ENCODE results near the gene MOB3B.

Gene MOB3B

GRCh38 chr9:27362447-27363210 is 167.0 kb downstream of the MOB3B start:
- no peak for DNase-seq
- Histone ChIP-seq H3K9me3 (ENCODE audit: control insufficient read depth, low read length) (no peaks in the 10 kb centered on the region), H3K4me3 (ENCODE audit: insufficient read depth, low read depth, low read length, poor library complexity, severe bottlenecking) (no peak overlapping the region), H3K36me3 (ENCODE audit: control insufficient read depth, insufficient read depth, low read length) (no peaks in the 10 kb centered on the region), H3K27me3 (replicated peaks; ENCODE audit: control insufficient read depth, insufficient read depth, low read length, poor library complexity, severe bottlenecking) (no peaks in the 10 kb centered on the region), H3K27ac (ENCODE audit: insufficient read depth, low read length, poor library complexity, severe bottlenecking) (no peak overlapping the region), H3K4me1 (ENCODE audit: control insufficient read depth, insufficient read depth, low read length, poor library complexity, severe bottlenecking) (no peaks in the 10 kb centered on the region)

- H3K9me3 ChIP-seq (ENCODE audit: control insufficient read depth, low read length) = no peaks in the 10 kb centered on the region
- H3K27me3 ChIP-seq (replicated peaks; ENCODE audit: control insufficient read depth, insufficient read depth, low read length, poor library complexity, severe bottlenecking) = no peaks in the 10 kb centered on the region
- H3K4me1 ChIP-seq (ENCODE audit: control insufficient read depth, insufficient read depth, low read length, poor library complexity, severe bottlenecking) = no peaks in the 10 kb centered on the region
- H3K4me3 ChIP-seq (ENCODE audit: insufficient read depth, low read depth, low read length, poor library complexity, severe bottlenecking) = no peak overlapping the region
- no peak overlapping the region for H3K27ac ChIP-seq (ENCODE audit: insufficient read depth, low read length, poor library complexity, severe bottlenecking)
- H3K36me3 ChIP-seq (ENCODE audit: control insufficient read depth, insufficient read depth, low read length) = no peaks in the 10 kb centered on the region
- no peak for DNase-seq
These were observed 168.1 kb downstream of the MOB3B start for GRCh38 chr9:27361492-27361891.

- DNase-seq = no peak
- H3K4me3 ChIP-seq (ENCODE audit: insufficient read depth, low read depth, low read length, poor library complexity, severe bottlenecking) = no peak overlapping the region
- H3K36me3 ChIP-seq (ENCODE audit: control insufficient read depth, insufficient read depth, low read length) = no peaks in the 10 kb centered on the region
- no peak overlapping the region for H3K27ac ChIP-seq (ENCODE audit: insufficient read depth, low read length, poor library complexity, severe bottlenecking)
- no peaks in the 10 kb centered on the region for H3K9me3 ChIP-seq (ENCODE audit: control insufficient read depth, low read length)
- no peaks in the 10 kb centered on the region for H3K27me3 ChIP-seq (replicated peaks; ENCODE audit: control insufficient read depth, insufficient read depth, low read length, poor library complexity, severe bottlenecking)
- no peaks in the 10 kb centered on the region for H3K4me1 ChIP-seq (ENCODE audit: control insufficient read depth, insufficient read depth, low read length, poor library complexity, severe bottlenecking)
These were observed 169.9 kb downstream of the MOB3B start for GRCh38 chr9:27359763-27360162.

- H3K27me3 ChIP-seq (replicated peaks; ENCODE audit: control insufficient read depth, insufficient read depth, low read length, poor library complexity, severe bottlenecking) = no peaks in the 10 kb centered on the region
- H3K4me1 ChIP-seq (ENCODE audit: control insufficient read depth, insufficient read depth, low read length, poor library complexity, severe bottlenecking) = no peaks in the 10 kb centered on the region
- H3K36me3 ChIP-seq (ENCODE audit: control insufficient read depth, insufficient read depth, low read length) = no peaks in the 10 kb centered on the region
- no peak overlapping the region for H3K27ac ChIP-seq (ENCODE audit: insufficient read depth, low read length, poor library complexity, severe bottlenecking)
- H3K9me3 ChIP-seq (ENCODE audit: control insufficient read depth, low read length) = no peaks in the 10 kb centered on the region
- no peak for DNase-seq
- no peak overlapping the region for H3K4me3 ChIP-seq (ENCODE audit: insufficient read depth, low read depth, low read length, poor library complexity, severe bottlenecking)
These were observed 171.6 kb downstream of the MOB3B start for GRCh38 chr9:27358007-27358406.

GRCh38 chr9:27356446-27356845 is 173.2 kb downstream of the MOB3B start:
- Histone ChIP-seq H3K27me3 (replicated peaks; ENCODE audit: control insufficient read depth, insufficient read depth, low read length, poor library complexity, severe bottlenecking) (no peaks in the 10 kb centered on the region), H3K9me3 (ENCODE audit: control insufficient read depth, low read length) (no peaks in the 10 kb centered on the region), H3K27ac (ENCODE audit: insufficient read depth, low read length, poor library complexity, severe bottlenecking) (no peak overlapping the region), H3K4me3 (ENCODE audit: insufficient read depth, low read depth, low read length, poor library complexity, severe bottlenecking) (no peak overlapping the region), H3K4me1 (ENCODE audit: control insufficient read depth, insufficient read depth, low read length, poor library complexity, severe bottlenecking) (no peaks in the 10 kb centered on the region), H3K36me3 (ENCODE audit: control insufficient read depth, insufficient read depth, low read length) (no peaks in the 10 kb centered on the region)
- DNase-seq = no peak

GRCh38 chr9:27355166-27355565 is 174.4 kb downstream of the MOB3B start:
- Histone ChIP-seq H3K36me3 (ENCODE audit: control insufficient read depth, insufficient read depth, low read length) (no peaks in the 10 kb centered on the region), H3K27me3 (replicated peaks; ENCODE audit: control insufficient read depth, insufficient read depth, low read length, poor library complexity, severe bottlenecking) (no peaks in the 10 kb centered on the region), H3K4me1 (ENCODE audit: control insufficient read depth, insufficient read depth, low read length, poor library complexity, severe bottlenecking) (no peaks in the 10 kb centered on the region), H3K9me3 (ENCODE audit: control insufficient read depth, low read length) (no peaks in the 10 kb centered on the region), H3K4me3 (ENCODE audit: insufficient read depth, low read depth, low read length, poor library complexity, severe bottlenecking) (no peak overlapping the region), H3K27ac (ENCODE audit: insufficient read depth, low read length, poor library complexity, severe bottlenecking) (no peak overlapping the region)
- no peak for DNase-seq

- no peaks in the 10 kb centered on the region for H3K9me3 ChIP-seq (ENCODE audit: control insufficient read depth, low read length)
- no peak for DNase-seq
- H3K4me1 ChIP-seq (ENCODE audit: control insufficient read depth, insufficient read depth, low read length, poor library complexity, severe bottlenecking) = no peaks in the 10 kb centered on the region
- H3K27ac ChIP-seq (ENCODE audit: insufficient read depth, low read length, poor library complexity, severe bottlenecking) = no peak overlapping the region
- no peaks in the 10 kb centered on the region for H3K27me3 ChIP-seq (replicated peaks; ENCODE audit: control insufficient read depth, insufficient read depth, low read length, poor library complexity, severe bottlenecking)
- no peaks in the 10 kb centered on the region for H3K36me3 ChIP-seq (ENCODE audit: control insufficient read depth, insufficient read depth, low read length)
- H3K4me3 ChIP-seq (ENCODE audit: insufficient read depth, low read depth, low read length, poor library complexity, severe bottlenecking) = no peak overlapping the region
These were observed 176.0 kb downstream of the MOB3B start for GRCh38 chr9:27353474-27354229.

- Histone ChIP-seq H3K4me3 (ENCODE audit: insufficient read depth, low read depth, low read length, poor library complexity, severe bottlenecking) (no peak overlapping the region), H3K36me3 (ENCODE audit: control insufficient read depth, insufficient read depth, low read length) (no peaks in the 10 kb centered on the region), H3K9me3 (ENCODE audit: control insufficient read depth, low read length) (no peaks in the 10 kb centered on the region), H3K4me1 (ENCODE audit: control insufficient read depth, insufficient read depth, low read length, poor library complexity, severe bottlenecking) (no peaks in the 10 kb centered on the region), H3K27ac (ENCODE audit: insufficient read depth, low read length, poor library complexity, severe bottlenecking) (no peak overlapping the region), H3K27me3 (replicated peaks; ENCODE audit: control insufficient read depth, insufficient read depth, low read length, poor library complexity, severe bottlenecking) (no peaks in the 10 kb centered on the region)
- no peak for DNase-seq
These were observed 176.5 kb downstream of the MOB3B start for GRCh38 chr9:27353166-27353473.

- Histone ChIP-seq H3K27me3 (replicated peaks; ENCODE audit: control insufficient read depth, insufficient read depth, low read length, poor library complexity, severe bottlenecking) (no peaks in the 10 kb centered on the region), H3K36me3 (ENCODE audit: control insufficient read depth, insufficient read depth, low read length) (no peaks in the 10 kb centered on the region), H3K9me3 (ENCODE audit: control insufficient read depth, low read length) (no peaks in the 10 kb centered on the region), H3K4me1 (ENCODE audit: control insufficient read depth, insufficient read depth, low read length, poor library complexity, severe bottlenecking) (no peaks in the 10 kb centered on the region), H3K27ac (ENCODE audit: insufficient read depth, low read length, poor library complexity, severe bottlenecking) (no peak overlapping the region), H3K4me3 (ENCODE audit: insufficient read depth, low read depth, low read length, poor library complexity, severe bottlenecking) (no peak overlapping the region)
- DNase-seq = no peak
These were observed 177.0 kb downstream of the MOB3B start for GRCh38 chr9:27352457-27353165.

GRCh38 chr9:27351438-27351837 is 178.2 kb downstream of the MOB3B start:
- Histone ChIP-seq H3K36me3 (ENCODE audit: control insufficient read depth, insufficient read depth, low read length) (no peaks in the 10 kb centered on the region), H3K27ac (ENCODE audit: insufficient read depth, low read length, poor library complexity, severe bottlenecking) (no peak overlapping the region), H3K27me3 (replicated peaks; ENCODE audit: control insufficient read depth, insufficient read depth, low read length, poor library complexity, severe bottlenecking) (no peaks in the 10 kb centered on the region), H3K9me3 (ENCODE audit: control insufficient read depth, low read length) (no peaks in the 10 kb centered on the region), H3K4me1 (ENCODE audit: control insufficient read depth, insufficient read depth, low read length, poor library complexity, severe bottlenecking) (no peaks in the 10 kb centered on the region), H3K4me3 (ENCODE audit: insufficient read depth, low read depth, low read length, poor library complexity, severe bottlenecking) (no peak overlapping the region)
- no peak for DNase-seq
